Measurements from ENCODE around the gene SPECC1.

The SPECC1 gene

GRCh38 chr17:20294120-20294519 lies 285.0 kb downstream of the SPECC1 start:
- DNase-seq (ENCODE audit: low read depth) = no peak
- no peak overlapping the region for H3K4me3 ChIP-seq (ENCODE audit: control insufficient read depth, low read depth, low read length)
- TF ChIP-seq CTCF (IDR thresholded peaks at IDR 0.05; ENCODE audit: control insufficient read depth, insufficient read depth, low read depth, low read length, missing control alignments) = no peak

- no peak overlapping the region for H3K4me3 ChIP-seq (ENCODE audit: control insufficient read depth, low read depth, low read length)
- no peak for DNase-seq (ENCODE audit: low read depth)
- no peak for TF ChIP-seq CTCF (IDR thresholded peaks at IDR 0.05; ENCODE audit: control insufficient read depth, insufficient read depth, low read depth, low read length, missing control alignments)
Observed at GRCh38 chr17:20299013-20299412, 289.9 kb downstream of the SPECC1 start.

- TF ChIP-seq CTCF (IDR thresholded peaks at IDR 0.05; ENCODE audit: control insufficient read depth, insufficient read depth, low read depth, low read length, missing control alignments) = no peak
- no peak overlapping the region for H3K4me3 ChIP-seq (ENCODE audit: control insufficient read depth, low read depth, low read length)
- DNase-seq (ENCODE audit: low read depth) = peak; percentile 83
Observed at GRCh38 chr17:20300436-20300934, 291.3 kb downstream of the SPECC1 start.

- DNase-seq (ENCODE audit: low read depth) = no peak
- TF ChIP-seq CTCF (IDR thresholded peaks at IDR 0.05; ENCODE audit: control insufficient read depth, insufficient read depth, low read depth, low read length, missing control alignments) = no peak
- no peak overlapping the region for H3K4me3 ChIP-seq (ENCODE audit: control insufficient read depth, low read depth, low read length)
Observed at GRCh38 chr17:20302246-20302917, 293.2 kb downstream of the SPECC1 start.

GRCh38 chr17:20304961-20305360 lies 295.8 kb downstream of the SPECC1 start:
- DNase-seq (ENCODE audit: low read depth) = no peak
- no peak for TF ChIP-seq CTCF (IDR thresholded peaks at IDR 0.05; ENCODE audit: control insufficient read depth, insufficient read depth, low read depth, low read length, missing control alignments)
- no peak overlapping the region for H3K4me3 ChIP-seq (ENCODE audit: control insufficient read depth, low read depth, low read length)

GRCh38 chr17:20306924-20307323 lies 297.8 kb downstream of the SPECC1 start:
- TF ChIP-seq CTCF (IDR thresholded peaks at IDR 0.05; ENCODE audit: control insufficient read depth, insufficient read depth, low read depth, low read length, missing control alignments) = no peak
- H3K4me3 ChIP-seq (ENCODE audit: control insufficient read depth, low read depth, low read length) = no peak overlapping the region
- no peak for DNase-seq (ENCODE audit: low read depth)

All from AG09309 (cell line).